Upper lobe of left lung (tissue), 6 donors: ENCODE results near the gene TRPV3. TPM values are rescaled to one million over a fixed set of nuclear protein-coding genes. Genes with fewer than 3 reads are reported as not detected.

Experiments
- ATAC-seq, 2 donors: fragments of 200-7000 bp; cut with Tn5 transposase; one replicate each; pipeline ENCODE4 v1.9.1; 2022; ENCODE audit warnings: mild to moderate bottlenecking in 2 of 2, moderate library complexity in 2 of 2; ENCODE audit not compliant: low FRiP score in 2 of 2
- DNase-seq, 2 donors: peaks; one replicate each; pipeline ENCODE4 v3.0.0-alpha.2; 2019 to 2020
- H3K27ac ChIP-seq, 4 donors: fragments of 200-600 bp; sonication (generic); one replicate each; pipeline ENCODE4 v1.5.1; 2016 to 2019
- H3K27me3 ChIP-seq, 4 donors: fragments of 200-600 bp; sonication (generic); one replicate each; pipeline ENCODE4 v1.5.1; 2017 to 2019
- H3K36me3 ChIP-seq, 4 donors: fragments of 200-600 bp; sonication (generic); one replicate each; pipeline ENCODE4 v1.5.1; 2016 to 2019
- H3K4me1 ChIP-seq, 4 donors: fragments of 200-600 bp; sonication (generic); one replicate each; pipeline ENCODE4 v1.5.1; 2018 to 2019
- H3K4me3 ChIP-seq, 4 donors: fragments of 200-600 bp; sonication (generic); one replicate each; pipeline ENCODE4 v1.5.1; 2017 to 2019; ENCODE audit warnings: mild to moderate bottlenecking in 2 of 4, moderate library complexity in 1 of 4
- H3K9me3 ChIP-seq, 4 donors: fragments of 200-600 bp; sonication (generic); one replicate each; pipeline ENCODE4 v1.5.1; 2018 to 2019
- CTCF ChIP-seq, 6 experiments: fragments of 450-650 bp in 4 of 6; fragments of 200-600 bp in 2 of 6; sonication (generic) in 2 of 6; IDR thresholded peaks; one replicate each; pipeline ENCODE4 v1.5.1; 2016 to 2019; ENCODE audit warnings: antibody characterized with exemption in 6 of 6
- EP300 ChIP-seq, 4 donors: sonication (generic); formaldehyde crosslinking; IDR thresholded peaks; one replicate each; pipeline ENCODE4 v1.5.1; 2017; ENCODE audit warnings: antibody characterized with exemption in 4 of 4, control low read depth in 2 of 4
- POLR2A ChIP-seq, 4 donors: fragments of 450-650 bp; IDR thresholded peaks; one replicate each; pipeline ENCODE4 v1.5.1; 2016 to 2017; ENCODE audit warnings: antibody characterized with exemption in 4 of 4, mild to moderate bottlenecking in 2 of 4
- POLR2AphosphoS5 ChIP-seq, 2 donors: sonication (generic); formaldehyde crosslinking; IDR thresholded peaks; one replicate each; pipeline ENCODE4 v1.5.1; 2017; ENCODE audit warnings: antibody characterized with exemption in 2 of 2
- WGBS, 2 donors: methylation state at CpG; one replicate each; pipeline ENCODE4 v1.1.5; 2017 to 2018; 5-methylcytosine and 5-hydroxymethylcytosine counted together
- total RNA-seq, 6 donors: library from RNA; depleted of rRNA in 4 of 6; stranded (reverse); fragments of >200 nt in 4 of 6; gene quantifications; one replicate each; pipeline versions ENCODE4 v1.1.0 to v1.2.1, GENCODE V29; 2016 to 2021
- donor health status: DM: no; HTN: no; CAD: no; lungs with moderate emphysema.
- donor health status: DM: no; HTN: yes; CAD: no; lungs with severe emphysema.

The TRPV3 gene
- total RNA-seq, 6 donors from 2014 or later: under 0.01 to 0.84 (median 0.28) TPM

DNA sequence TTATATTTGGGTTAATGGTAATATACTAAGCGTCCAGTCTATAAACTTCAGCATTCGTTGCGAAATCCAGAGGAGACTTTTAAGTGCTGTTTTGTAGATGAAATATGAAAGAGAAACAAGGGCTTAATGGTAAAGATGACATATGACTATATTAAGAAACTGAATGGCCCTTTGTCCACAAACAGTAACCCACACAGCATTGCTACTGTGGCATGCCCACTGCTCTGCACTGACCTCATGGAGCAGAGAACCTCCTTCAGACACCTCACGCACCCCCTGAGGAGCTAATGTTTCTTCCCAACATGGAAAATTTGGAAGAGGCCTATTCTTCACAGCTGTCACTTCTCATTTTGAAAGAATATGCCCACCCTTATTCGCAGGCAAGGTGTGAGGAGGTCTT is 55.1 kb downstream of the TRPV3 start:
- 71 to 82% methylated on average over 4 to 5 of the region's 5 CpGs for WGBS, 2 donors
- DNase-seq (no peak), ATAC-seq (no peak)
- H3K4me3 ChIP-seq: no peak overlapping the region
- no peak overlapping the region for H3K27ac ChIP-seq
- TF ChIP-seq POLR2A (IDR thresholded peaks at IDR 0.05): no peak
- no peak for TF ChIP-seq CTCF (IDR thresholded peaks at IDR 0.05)
- TF ChIP-seq EP300 (IDR thresholded peaks at IDR 0.05): no peak
- no peak for TF ChIP-seq POLR2AphosphoS5 (IDR thresholded peaks at IDR 0.05)
- H3K9me3 ChIP-seq: peaks cover 0 to 3% (median 0%) of the 10 kb centered on the region in 4 donors
- no peaks in the 10 kb centered on the region for H3K36me3 ChIP-seq
- H3K27me3 ChIP-seq: no peaks in the 10 kb centered on the region
- H3K4me1 ChIP-seq: no peaks in the 10 kb centered on the region

DNA sequence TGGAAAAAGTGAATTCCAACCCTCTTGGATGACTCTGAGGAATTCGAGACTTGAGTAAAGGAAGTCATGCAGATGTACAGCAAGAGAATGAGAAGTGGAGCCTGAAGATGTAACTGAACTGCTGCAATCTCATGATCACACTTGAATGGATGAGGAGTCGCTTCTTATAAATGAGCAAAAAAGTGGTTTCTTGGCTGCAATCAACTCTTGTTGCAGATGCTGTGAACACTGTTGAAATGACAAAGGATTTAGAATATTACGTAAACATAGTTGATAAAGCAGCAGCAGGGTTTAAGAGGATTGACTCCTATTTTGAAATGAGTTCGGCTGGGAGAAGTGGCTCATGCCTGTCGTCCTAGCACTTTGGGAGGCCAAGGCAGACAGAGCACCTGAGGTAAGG is 56.3 kb downstream of the TRPV3 start:
- 68 to 70% methylated on average over 5 of the region's 5 CpGs for WGBS, 2 donors
- Histone ChIP-seq H3K4me3 (no peak overlapping the region), H3K27me3 (no peaks in the 10 kb centered on the region), H3K27ac (no peak overlapping the region), H3K4me1 (no peaks in the 10 kb centered on the region), H3K9me3 (peaks cover 0 to 3% (median 0%) of the 10 kb centered on the region in 4 donors), H3K36me3 (no peaks in the 10 kb centered on the region)
- TF ChIP-seq CTCF (IDR thresholded peaks at IDR 0.05) (no peak), EP300 (IDR thresholded peaks at IDR 0.05) (no peak), POLR2A (IDR thresholded peaks at IDR 0.05) (no peak), POLR2AphosphoS5 (IDR thresholded peaks at IDR 0.05) (no peak)
- ATAC-seq (no peak), DNase-seq (no peak)

GRCh38 chr17:3497101-3497500 is 60.5 kb downstream of the TRPV3 start:
- no peaks in the 10 kb centered on the region for H3K36me3 ChIP-seq
- H3K4me3 ChIP-seq: no peak overlapping the region
- no peaks in the 10 kb centered on the region for H3K27me3 ChIP-seq
- ATAC-seq (no peak), DNase-seq (no peak)
- H3K27ac ChIP-seq: no peak overlapping the region
- 78 to 79% methylated on average over 7 of the region's 7 CpGs for WGBS, 2 donors
- peaks cover 0 to 3% (median 0%) of the 10 kb centered on the region in 4 donors for H3K9me3 ChIP-seq
- TF ChIP-seq CTCF (IDR thresholded peaks at IDR 0.05): no peak
- H3K4me1 ChIP-seq: no peaks in the 10 kb centered on the region

- TF ChIP-seq POLR2AphosphoS5 (IDR thresholded peaks at IDR 0.05) (no peak), CTCF (IDR thresholded peaks at IDR 0.05) (no peak), EP300 (IDR thresholded peaks at IDR 0.05) (no peak), POLR2A (IDR thresholded peaks at IDR 0.05) (no peak)
- Histone ChIP-seq H3K36me3 (no peaks in the 10 kb centered on the region), H3K4me3 (no peak overlapping the region), H3K27me3 (no peaks in the 10 kb centered on the region), H3K4me1 (no peaks in the 10 kb centered on the region), H3K27ac (no peak overlapping the region), H3K9me3 (no peaks in the 10 kb centered on the region)
- WGBS, 2 donors: 81 to 88% methylated on average over 8 of the region's 8 CpGs
- ATAC-seq: no peak
- DNase-seq: no peak
Measured at GRCh38 chr17:3485481-3486068, 72.0 kb downstream of the TRPV3 start.

GRCh38 chr17:3482852-3483251 is 74.8 kb downstream of the TRPV3 start:
- Histone ChIP-seq H3K27ac (no peak overlapping the region), H3K4me1 (no peaks in the 10 kb centered on the region), H3K4me3 (no peak overlapping the region), H3K36me3 (no peaks in the 10 kb centered on the region), H3K27me3 (no peaks in the 10 kb centered on the region), H3K9me3 (no peaks in the 10 kb centered on the region)
- no peak for TF ChIP-seq CTCF (IDR thresholded peaks at IDR 0.05)
- TF ChIP-seq EP300 (IDR thresholded peaks at IDR 0.05): no peak
- WGBS, 2 donors: 50 to 86% methylated on average over 2 to 3 of the region's 3 CpGs
- ATAC-seq (no peak), DNase-seq (no peak)
